ENCODE results near the gene SPACA6. TPM values are rescaled to one million over a fixed set of nuclear protein-coding genes. Genes with fewer than 3 reads are reported as not detected.
A peak's percentile ranks its signal among the peaks of the same experiment; 100 is the strongest.
"Not testable (repeated sequence)": the region's sequence is repeated elsewhere in the genome, so short reads cannot be mapped to it uniquely, and the experiment has no call there.

The SPACA6 gene
- total RNA-seq, 5 donors from 2014 or later (not counting 1 experiment from before 2014, with no cell fraction given): 5.5 to 9.9 (median 6.9) TPM

DNA sequence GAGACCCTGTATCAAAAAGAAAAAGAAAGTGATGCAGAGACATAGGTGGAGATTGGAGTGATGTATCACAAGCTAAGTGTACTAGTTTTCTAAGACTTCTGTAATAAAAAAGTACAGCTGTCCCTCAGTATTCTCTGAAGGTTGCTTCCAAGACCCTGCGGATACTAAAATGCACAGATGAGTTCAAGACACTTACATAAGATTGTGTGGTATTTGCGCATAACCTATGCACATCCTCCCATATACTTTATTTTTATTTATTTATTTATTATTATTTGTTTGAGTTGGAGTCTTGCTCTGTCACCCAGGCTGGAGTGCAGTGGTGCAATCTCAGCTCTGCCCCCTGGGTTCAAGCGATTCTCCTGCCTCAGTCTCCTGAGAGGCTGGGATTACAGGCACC lies 44.3 kb downstream of the SPACA6 start:
- no peak overlapping the region for H3K4me3 Mint-ChIP-seq
- no peak overlapping the region for H3K27ac ChIP-seq (ENCODE audit: low read length)
- no peak overlapping the region for H3K4me3 ChIP-seq (ENCODE audit: control insufficient read depth in 1 of 2, extremely low read depth in 1 of 2, low read length in 1 of 2)
- no peak overlapping the region for H3K27ac Mint-ChIP-seq
- POLR2A ChIA-PET: no interaction called here
- ATAC-seq (replicated peaks in 1 of 4): no peak
- H3K27me3 Mint-ChIP-seq: peaks cover 18 to 27% of the 10 kb centered on the region in 2 donors
- no peak for DNase-seq
- no peaks in the 10 kb centered on the region for H3K9me3 ChIP-seq
- peaks cover 2 to 4% of the 10 kb centered on the region in 2 experiments for H3K27me3 ChIP-seq (replicated peaks in 1 of 2; ENCODE audit: control insufficient read depth in 2 of 2, extremely low read depth in 1 of 2, insufficient read depth in 2 of 2, low read length in 1 of 2)
- no CpG with 5 or more reads among the region's 3 CpGs for WGBS (ENCODE audit: insufficient coverage)
- H3K9me3 Mint-ChIP-seq: peaks cover 0 to 1% (median under 1%) of the 10 kb centered on the region in 3 donors
- no peaks in the 10 kb centered on the region for H3K4me1 ChIP-seq (ENCODE audit: control insufficient read depth in 1 of 2, extremely low read depth in 1 of 2, insufficient read depth in 2 of 2, low read length in 2 of 2)
- CTCF ChIA-PET: no interaction called here
- H3K4me1 Mint-ChIP-seq: no peaks in the 10 kb centered on the region
- H3K36me3 ChIP-seq (ENCODE audit: control insufficient read depth in 2 of 2, extremely low read depth in 1 of 2, insufficient read depth in 1 of 2, low read length in 1 of 2): no peaks in the 10 kb centered on the region
- H3K36me3 Mint-ChIP-seq: no peaks in the 10 kb centered on the region

GRCh38 chr19:51737924-51738323 lies 44.8 kb downstream of the SPACA6 start:
- no peaks in the 10 kb centered on the region for H3K36me3 Mint-ChIP-seq
- 100% methylated on average over 1 of the region's 2 CpGs for WGBS (ENCODE audit: insufficient coverage)
- no peak overlapping the region for H3K27ac Mint-ChIP-seq
- Histone ChIP-seq H3K27me3 (replicated peaks in 1 of 2; ENCODE audit: control insufficient read depth in 2 of 2, extremely low read depth in 1 of 2, insufficient read depth in 2 of 2, low read length in 1 of 2) (peaks cover 2 to 4% of the 10 kb centered on the region in 2 experiments), H3K4me1 (ENCODE audit: control insufficient read depth in 1 of 2, extremely low read depth in 1 of 2, insufficient read depth in 2 of 2, low read length in 2 of 2) (no peaks in the 10 kb centered on the region), H3K9me3 (no peaks in the 10 kb centered on the region), H3K36me3 (ENCODE audit: control insufficient read depth in 2 of 2, extremely low read depth in 1 of 2, insufficient read depth in 1 of 2, low read length in 1 of 2) (no peaks in the 10 kb centered on the region), H3K4me3 (ENCODE audit: control insufficient read depth in 1 of 2, extremely low read depth in 1 of 2, low read length in 1 of 2) (no peak overlapping the region), H3K27ac (ENCODE audit: low read length) (no peak overlapping the region)
- H3K4me1 Mint-ChIP-seq: no peaks in the 10 kb centered on the region
- no peak for ATAC-seq (replicated peaks in 1 of 4)
- ChIA-PET POLR2A (interaction anchor here in 1 of 2 donors (0.6 kb wide), 1 partner anchor 347 kb away, joined by 3 read pairs; no protein-coding TSS in a partner anchor), CTCF (no interaction called here)
- H3K4me3 Mint-ChIP-seq: no peak overlapping the region
- DNase-seq: no peak
- H3K27me3 Mint-ChIP-seq: peaks cover 18 to 27% of the 10 kb centered on the region in 2 donors
- no peaks in the 10 kb centered on the region for H3K9me3 Mint-ChIP-seq

- H3K4me3 Mint-ChIP-seq; DNase-seq; H3K4me1 Mint-ChIP-seq; H3K4me3 ChIP-seq (ENCODE audit: control insufficient read depth in 1 of 2, extremely low read depth in 1 of 2, low read length in 1 of 2); H3K9me3 Mint-ChIP-seq; H3K4me1 ChIP-seq (ENCODE audit: control insufficient read depth in 1 of 2, extremely low read depth in 1 of 2, insufficient read depth in 2 of 2, low read length in 2 of 2); ATAC-seq (replicated peaks in 1 of 4); H3K27ac ChIP-seq (ENCODE audit: low read length); H3K27me3 ChIP-seq (replicated peaks in 1 of 2; ENCODE audit: control insufficient read depth in 2 of 2, extremely low read depth in 1 of 2, insufficient read depth in 2 of 2, low read length in 1 of 2); H3K27ac Mint-ChIP-seq; H3K36me3 ChIP-seq (ENCODE audit: control insufficient read depth in 2 of 2, extremely low read depth in 1 of 2, insufficient read depth in 1 of 2, low read length in 1 of 2); H3K9me3 ChIP-seq; H3K36me3 Mint-ChIP-seq; CTCF ChIA-PET: not testable (repeated sequence)
- no CpG with 5 or more reads among the region's 10 CpGs for WGBS (ENCODE audit: insufficient coverage)
- peaks cover 18 to 27% of the 10 kb centered on the region in 2 donors for H3K27me3 Mint-ChIP-seq
- POLR2A ChIA-PET: interaction anchor here in 1 of 2 donors (0.6 kb wide), 1 partner anchor 346 kb away, joined by 3 read pairs; no protein-coding TSS in a partner anchor
Measured at GRCh38 chr19:51738523-51738922, 45.4 kb downstream of the SPACA6 start.

DNA sequence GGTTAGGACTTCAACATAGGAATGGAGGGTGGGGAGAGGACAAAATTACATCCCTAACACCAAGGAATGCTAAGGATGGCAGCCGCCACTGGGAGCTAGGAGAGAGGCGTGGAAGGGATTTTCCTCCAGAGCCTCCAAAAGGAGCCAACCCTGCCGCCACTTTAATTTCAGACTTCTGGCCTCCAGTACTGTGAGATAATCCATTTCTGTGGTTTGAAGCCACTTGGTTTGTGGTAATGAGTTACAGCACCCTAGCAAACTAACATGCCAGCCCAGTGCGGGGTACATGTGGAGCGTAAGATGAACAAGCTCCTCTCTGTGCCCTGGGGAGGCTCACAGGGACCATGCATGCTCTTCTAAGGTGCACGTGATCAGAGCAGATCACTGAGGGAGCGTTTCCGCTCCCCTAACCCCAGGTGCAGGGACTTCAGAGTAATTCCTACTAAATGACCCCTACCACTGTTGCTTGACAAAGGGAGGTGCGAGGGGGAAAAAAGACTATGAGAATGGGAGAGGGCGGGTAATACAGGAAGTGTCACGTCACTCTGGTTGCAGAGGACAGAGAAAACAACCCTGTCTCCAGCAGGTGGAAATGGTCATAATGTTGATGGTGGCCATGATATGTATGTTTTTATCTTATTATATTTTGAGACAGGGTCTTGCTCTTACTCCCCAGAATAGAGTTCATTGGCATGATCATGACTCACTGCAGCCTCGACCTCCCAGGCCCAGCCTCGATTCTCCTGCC lies 46.5 kb downstream of the SPACA6 start:
- Histone ChIP-seq H3K4me3 (ENCODE audit: control insufficient read depth in 1 of 2, extremely low read depth in 1 of 2, low read length in 1 of 2) (no peak overlapping the region), H3K27ac (ENCODE audit: low read length) (no peak overlapping the region), H3K27me3 (replicated peaks in 1 of 2; ENCODE audit: control insufficient read depth in 2 of 2, extremely low read depth in 1 of 2, insufficient read depth in 2 of 2, low read length in 1 of 2) (peaks cover 2 to 4% of the 10 kb centered on the region in 2 experiments), H3K9me3 (no peaks in the 10 kb centered on the region), H3K4me1 (ENCODE audit: control insufficient read depth in 1 of 2, extremely low read depth in 1 of 2, insufficient read depth in 2 of 2, low read length in 2 of 2) (no peaks in the 10 kb centered on the region), H3K36me3 (ENCODE audit: control insufficient read depth in 2 of 2, extremely low read depth in 1 of 2, insufficient read depth in 1 of 2, low read length in 1 of 2) (no peaks in the 10 kb centered on the region)
- ChIA-PET CTCF (no interaction called here), POLR2A (no interaction called here)
- Mint-ChIP-seq H3K27me3 (peaks cover 21 to 29% of the 10 kb centered on the region in 2 donors), H3K27ac (no peak overlapping the region), H3K4me1 (no peaks in the 10 kb centered on the region), H3K36me3 (no peaks in the 10 kb centered on the region), H3K9me3 (no peaks in the 10 kb centered on the region), H3K4me3 (no peak overlapping the region)
- ATAC-seq (replicated peaks in 1 of 4) (no peak), DNase-seq (peak in 1 of 35 experiments; percentile 5)
- WGBS (ENCODE audit: insufficient coverage): 75% methylated on average over 5 of the region's 13 CpGs

- H3K4me1 ChIP-seq (ENCODE audit: control insufficient read depth in 1 of 2, extremely low read depth in 1 of 2, insufficient read depth in 2 of 2, low read length in 2 of 2): no peaks in the 10 kb centered on the region
- ATAC-seq (replicated peaks in 1 of 4) (no peak), DNase-seq (no peak)
- H3K9me3 ChIP-seq: no peaks in the 10 kb centered on the region
- H3K27ac ChIP-seq (ENCODE audit: low read length): no peak overlapping the region
- POLR2A ChIA-PET: no interaction called here
- CTCF ChIA-PET: no interaction called here
- H3K27me3 ChIP-seq (replicated peaks in 1 of 2; ENCODE audit: control insufficient read depth in 2 of 2, extremely low read depth in 1 of 2, insufficient read depth in 2 of 2, low read length in 1 of 2): peaks cover under 1 to 4% of the 10 kb centered on the region in 2 experiments
- Mint-ChIP-seq H3K4me3 (no peak overlapping the region), H3K4me1 (no peaks in the 10 kb centered on the region), H3K36me3 (no peaks in the 10 kb centered on the region), H3K27me3 (peaks cover 21 to 23% of the 10 kb centered on the region in 2 donors), H3K27ac (no peak overlapping the region), H3K9me3 (no peaks in the 10 kb centered on the region)
- no peak overlapping the region for H3K4me3 ChIP-seq (ENCODE audit: control insufficient read depth in 1 of 2, extremely low read depth in 1 of 2, low read length in 1 of 2)
- WGBS (ENCODE audit: insufficient coverage): 63% methylated on average over 1 of the region's 5 CpGs
- no peaks in the 10 kb centered on the region for H3K36me3 ChIP-seq (ENCODE audit: control insufficient read depth in 2 of 2, extremely low read depth in 1 of 2, insufficient read depth in 1 of 2, low read length in 1 of 2)
Measured at GRCh38 chr19:51740356-51740755, 47.2 kb downstream of the SPACA6 start.

DNA sequence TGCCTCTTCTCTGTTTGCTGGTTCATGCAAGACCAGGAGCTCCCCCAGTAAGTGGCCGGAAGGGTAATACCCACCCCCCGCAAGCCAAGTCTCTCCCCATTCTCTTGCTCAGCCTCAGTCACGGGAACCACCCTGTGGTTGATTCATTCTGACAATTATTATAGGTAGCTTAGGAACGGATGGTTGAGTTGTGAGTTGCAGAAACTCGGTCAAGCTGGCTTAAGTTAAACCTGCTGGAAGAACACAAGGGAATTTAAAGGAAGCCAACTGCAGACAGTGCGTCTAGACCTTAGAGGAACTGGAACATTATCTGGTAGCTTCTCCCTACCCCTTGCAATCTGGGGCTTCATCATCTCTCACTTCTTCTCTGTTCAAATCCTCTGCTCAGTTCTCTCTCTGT lies 49.7 kb downstream of the SPACA6 start:
- Histone ChIP-seq H3K27me3 (replicated peaks in 1 of 2; ENCODE audit: control insufficient read depth in 2 of 2, extremely low read depth in 1 of 2, insufficient read depth in 2 of 2, low read length in 1 of 2) (peaks cover 0 to 6% of the 10 kb centered on the region in 2 experiments), H3K9me3 (no peaks in the 10 kb centered on the region), H3K27ac (ENCODE audit: low read length) (no peak overlapping the region), H3K36me3 (ENCODE audit: control insufficient read depth in 2 of 2, extremely low read depth in 1 of 2, insufficient read depth in 1 of 2, low read length in 1 of 2) (no peaks in the 10 kb centered on the region), H3K4me1 (ENCODE audit: control insufficient read depth in 1 of 2, extremely low read depth in 1 of 2, insufficient read depth in 2 of 2, low read length in 2 of 2) (no peaks in the 10 kb centered on the region), H3K4me3 (ENCODE audit: control insufficient read depth in 1 of 2, extremely low read depth in 1 of 2, low read length in 1 of 2) (no peak overlapping the region)
- H3K27me3 Mint-ChIP-seq: peaks cover 6 to 17% of the 10 kb centered on the region in 2 donors
- DNase-seq (no peak), ATAC-seq (replicated peaks in 1 of 4) (no peak)
- no peaks in the 10 kb centered on the region for H3K9me3 Mint-ChIP-seq
- WGBS (ENCODE audit: insufficient coverage): 100% methylated on average over 1 of the region's 6 CpGs
- ChIA-PET CTCF (no interaction called here), POLR2A (no interaction called here)
- H3K36me3 Mint-ChIP-seq: no peaks in the 10 kb centered on the region
- no peak overlapping the region for H3K27ac Mint-ChIP-seq
- H3K4me1 Mint-ChIP-seq: no peaks in the 10 kb centered on the region
- no peak overlapping the region for H3K4me3 Mint-ChIP-seq

Data from T-cell (primary cell).